ENCODE results near the gene SUV39H1. TPM values are rescaled to one million over a fixed set of nuclear protein-coding genes. Genes with fewer than 3 reads are reported as not detected.
"Not testable (repeated sequence)": the region's sequence is repeated elsewhere in the genome, so short reads cannot be mapped to it uniquely, and the experiment has no call there.

The SUV39H1 gene
- 10 to 100 TPM in 1 of 4 donors, 1 to 10 TPM in 3; 3.4 to 11.7 (median 5.1) TPM for total RNA-seq

- TF ChIP-seq POLR2AphosphoS5 (IDR thresholded peaks at IDR 0.05) (peak; percentile 87), CTCF (IDR thresholded peaks at IDR 0.05) (no peak), POLR2A (IDR thresholded peaks at IDR 0.05) (peak; percentile 80 to 88), EP300 (IDR thresholded peaks at IDR 0.05) (no peak)
- Histone ChIP-seq H3K36me3 (peaks cover 0 to 23% of the 10 kb centered on the region in 2 donors), H3K27me3 (no peaks in the 10 kb centered on the region), H3K9me3 (no peaks in the 10 kb centered on the region), H3K4me1 (peaks cover 0 to 15% (median 0%) of the 10 kb centered on the region in 3 donors), H3K27ac (peak within 1 kb of the TSS; percentile 88 to 95 (median 92)), H3K4me3 (peak within 1 kb of the TSS; percentile 66 to 80)
- whole genome bisulfite sequencing, 2 donors (ENCODE audit: low coverage in 1 of 2): no CpG with 5 or more reads among the region's 66 CpGs
- peak; percentile 99 for ATAC-seq
Measured at GRCh38 chrX:48696301-48696908, at the start of gene SUV39H1. TSS of gene SUV39H1 (plus strand) at chrX:48696734. CDS start at chrX:48696785, 51 bp downstream.

- 0 to 27% methylated on average over 3 to 4 of the region's 6 CpGs for WGBS, 2 donors (ENCODE audit: low coverage in 1 of 2)
- H3K27me3 ChIP-seq: no peaks in the 10 kb centered on the region
- H3K9me3 ChIP-seq: no peaks in the 10 kb centered on the region
- no peaks in the 10 kb centered on the region for H3K4me1 ChIP-seq
- H3K36me3 ChIP-seq: no peaks in the 10 kb centered on the region
- TF ChIP-seq CTCF (IDR thresholded peaks at IDR 0.05) (peak in 3 of 4 experiments; percentile 31 to 43 (median 35)), EP300 (IDR thresholded peaks at IDR 0.05) (no peak)
- ATAC-seq: peak; percentile 72
- H3K27ac ChIP-seq: peak overlapping the region in 2 of 4 donors; percentile 29 to 58
- no peak overlapping the region for H3K4me3 ChIP-seq
Measured at GRCh38 chrX:48648336-48648751, 48.2 kb upstream of the SUV39H1 start.

- ATAC-seq: no peak
- no peaks in the 10 kb centered on the region for H3K27me3 ChIP-seq
- peak overlapping the region in 2 of 4 donors; percentile 29 to 58 for H3K27ac ChIP-seq
- H3K36me3 ChIP-seq: no peaks in the 10 kb centered on the region
- WGBS, 2 donors (ENCODE audit: low coverage in 1 of 2): 47 to 86% methylated on average over 1 to 2 of the region's 3 CpGs
- no peaks in the 10 kb centered on the region for H3K4me1 ChIP-seq
- TF ChIP-seq POLR2A (IDR thresholded peaks at IDR 0.05) (no peak), CTCF (IDR thresholded peaks at IDR 0.05) (no peak), POLR2AphosphoS5 (IDR thresholded peaks at IDR 0.05) (no peak), EP300 (IDR thresholded peaks at IDR 0.05) (no peak)
- H3K4me3 ChIP-seq: no peak overlapping the region
- no peaks in the 10 kb centered on the region for H3K9me3 ChIP-seq
Measured at GRCh38 chrX:48649102-48649501, 47.4 kb upstream of the SUV39H1 start.

GRCh38 chrX:48652055-48652579, 44.4 kb upstream of the SUV39H1 start:
- 38 to 58% methylated on average over 2 of the region's 5 CpGs for WGBS, 2 donors (ENCODE audit: low coverage in 1 of 2)
- H3K4me1 ChIP-seq, ATAC-seq, H3K27me3 ChIP-seq, H3K9me3 ChIP-seq, H3K36me3 ChIP-seq, H3K4me3 ChIP-seq, H3K27ac ChIP-seq: not testable (repeated sequence)

- not testable (repeated sequence) for H3K4me3 ChIP-seq, H3K4me1 ChIP-seq, H3K9me3 ChIP-seq, H3K27ac ChIP-seq, ATAC-seq, H3K27me3 ChIP-seq, H3K36me3 ChIP-seq
- WGBS, 2 donors (ENCODE audit: low coverage in 1 of 2): 64 to 80% methylated on average over 1 to 6 of the region's 19 CpGs
Measured at GRCh38 chrX:48654746-48655145, 41.8 kb upstream of the SUV39H1 start.

- not testable (repeated sequence) for H3K36me3 ChIP-seq, H3K27ac ChIP-seq, H3K27me3 ChIP-seq, H3K4me3 ChIP-seq, H3K9me3 ChIP-seq, ATAC-seq, H3K4me1 ChIP-seq
- no CpG with 5 or more reads among the region's 34 CpGs for WGBS, 2 donors (ENCODE audit: low coverage in 1 of 2)
Measured at GRCh38 chrX:48659686-48660085, 36.8 kb upstream of the SUV39H1 start.

All from gastroesophageal sphincter (tissue), 4 donors.